GM12891 (cell line): ENCODE results near the gene CDH5.

Source experiments
- POLR2A ChIP-seq: IDR thresholded peaks from 2 replicates; pipeline ENCODE4 v1.6.1; 2011; ENCODE audit warnings: low read depth, low read length, control low read depth
- POLR2AphosphoS5 ChIP-seq: IDR thresholded peaks from 2 replicates; pipeline ENCODE4 v1.6.1; 2011; ENCODE audit warnings: low read depth, low read length, control low read depth
- SPI1 ChIP-seq: IDR thresholded peaks from 2 replicates; pipeline ENCODE4 v1.6.1; 2011; ENCODE audit warnings: low read depth, low read length, control low read depth

DNA sequence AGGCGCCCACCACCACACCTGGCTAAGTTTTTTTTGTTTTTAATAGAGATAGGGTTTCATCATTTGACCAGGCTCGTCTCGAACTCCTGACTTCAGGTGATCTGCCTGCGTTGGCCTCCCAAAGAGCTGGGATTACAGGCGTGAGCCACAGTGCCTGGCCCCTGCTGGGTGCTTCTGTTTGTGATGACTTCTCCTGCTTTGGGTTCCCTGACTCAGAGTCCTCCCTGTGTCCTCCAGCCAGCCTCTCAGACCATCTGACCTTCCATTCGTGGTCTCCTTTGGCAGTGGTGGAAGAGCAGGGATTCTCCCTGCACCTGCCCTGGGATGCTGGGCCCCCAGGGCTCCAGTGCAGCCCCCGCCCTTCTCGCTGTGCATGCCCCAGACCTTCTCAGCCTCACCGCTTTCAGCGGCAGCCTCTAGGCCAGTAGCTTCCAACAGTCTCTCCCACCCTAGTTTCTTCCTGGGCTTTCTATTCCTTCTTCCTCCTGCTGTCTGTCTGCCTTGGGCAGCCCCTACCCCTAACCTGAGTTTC lies 73.8 kb downstream of the CDH5 start:
- TF ChIP-seq POLR2AphosphoS5 (no peak), POLR2A (no peak), SPI1 (no peak)
